COLO668 (cell line): ENCODE data around the gene CYP11A1.
"Not testable (repeated sequence)": the region's sequence is repeated elsewhere in the genome, so short reads cannot be mapped to it uniquely, and the experiment has no call there.

Experiments used
- DNase-seq: peaks from one replicate; lab custom pipeline; 2025; ENCODE audit not compliant: unreplicated experiment; lab: John Stamatoyannopoulos, UW

Gene CYP11A1

GRCh38 chr15:74400915-74401757, 33.7 kb upstream of the CYP11A1 start:
- no peak for DNase-seq

DNA sequence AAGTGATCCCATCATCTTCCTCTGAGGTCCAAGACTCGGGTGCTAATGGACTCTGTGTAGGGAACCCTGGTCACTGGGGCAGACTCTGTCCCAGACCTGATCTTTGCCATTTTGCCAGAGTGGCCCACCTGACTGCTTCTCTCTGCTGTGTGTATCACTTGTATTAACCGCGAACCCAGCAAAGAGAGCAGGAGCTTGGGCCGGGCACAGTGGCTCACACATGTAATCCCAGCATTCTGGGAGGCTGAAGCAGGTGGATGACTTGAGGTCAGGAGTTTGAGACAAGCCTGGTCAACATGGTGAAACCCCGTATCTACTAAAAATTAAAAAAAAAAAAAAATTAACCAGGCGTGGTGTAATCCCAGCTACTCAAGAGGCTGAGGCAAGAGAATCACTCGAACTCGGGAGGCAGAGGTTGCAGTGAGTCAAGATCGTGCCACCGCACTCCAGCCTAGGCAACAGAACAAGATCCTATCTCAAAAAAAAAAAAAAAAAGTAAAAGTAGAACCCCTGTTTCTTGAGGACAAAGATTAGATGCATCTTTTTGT, 32.9 kb upstream of the CYP11A1 start:
- DNase-seq = no peak

GRCh38 chr15:74399511-74400312, 32.3 kb upstream of the CYP11A1 start:
- DNase-seq = no peak

- no peak for DNase-seq
Observed at GRCh38 chr15:74399100-74399499, 31.7 kb upstream of the CYP11A1 start.

GRCh38 chr15:74398183-74398582, 30.7 kb upstream of the CYP11A1 start:
- DNase-seq = no peak

DNA sequence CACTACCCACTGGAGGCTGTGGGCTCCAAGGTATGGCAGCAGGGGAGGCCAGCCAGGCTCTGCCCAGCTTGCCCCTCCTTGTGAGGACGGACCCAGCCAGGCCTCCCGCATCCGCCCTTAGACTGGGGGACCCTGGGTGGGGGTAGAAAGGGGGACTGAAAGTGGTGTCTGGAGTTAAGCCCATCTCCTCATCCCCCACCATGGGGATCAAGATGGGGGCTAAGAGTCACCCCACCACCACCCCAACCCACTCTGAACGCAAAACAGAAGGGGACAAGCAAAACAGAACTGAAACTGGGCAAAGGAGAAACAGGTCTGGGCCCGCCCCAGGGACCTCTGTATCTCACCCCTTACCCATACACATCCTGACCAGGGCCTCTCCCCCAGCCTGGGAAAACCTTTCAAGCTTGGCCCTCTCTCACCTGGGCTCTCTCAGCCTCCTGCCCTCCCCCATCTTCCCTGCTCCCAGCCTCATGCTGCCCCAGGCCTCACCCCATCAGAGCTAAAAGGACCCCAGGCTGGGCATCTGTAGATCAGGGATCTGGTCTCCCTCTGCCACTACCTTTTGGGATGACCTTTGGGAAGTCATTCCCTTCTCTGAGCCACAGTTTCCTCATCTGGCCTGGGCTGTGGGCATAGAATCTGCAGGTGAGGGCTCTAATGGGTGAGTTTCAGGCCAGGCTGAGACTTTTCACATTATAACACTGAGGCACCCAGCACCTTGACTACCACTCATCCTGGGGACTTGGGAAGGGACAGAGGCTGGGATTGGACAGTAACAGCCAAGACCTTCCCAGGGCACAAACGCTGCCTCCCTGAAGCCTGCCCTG, 30.0 kb upstream of the CYP11A1 start:
- no peak for DNase-seq

DNA sequence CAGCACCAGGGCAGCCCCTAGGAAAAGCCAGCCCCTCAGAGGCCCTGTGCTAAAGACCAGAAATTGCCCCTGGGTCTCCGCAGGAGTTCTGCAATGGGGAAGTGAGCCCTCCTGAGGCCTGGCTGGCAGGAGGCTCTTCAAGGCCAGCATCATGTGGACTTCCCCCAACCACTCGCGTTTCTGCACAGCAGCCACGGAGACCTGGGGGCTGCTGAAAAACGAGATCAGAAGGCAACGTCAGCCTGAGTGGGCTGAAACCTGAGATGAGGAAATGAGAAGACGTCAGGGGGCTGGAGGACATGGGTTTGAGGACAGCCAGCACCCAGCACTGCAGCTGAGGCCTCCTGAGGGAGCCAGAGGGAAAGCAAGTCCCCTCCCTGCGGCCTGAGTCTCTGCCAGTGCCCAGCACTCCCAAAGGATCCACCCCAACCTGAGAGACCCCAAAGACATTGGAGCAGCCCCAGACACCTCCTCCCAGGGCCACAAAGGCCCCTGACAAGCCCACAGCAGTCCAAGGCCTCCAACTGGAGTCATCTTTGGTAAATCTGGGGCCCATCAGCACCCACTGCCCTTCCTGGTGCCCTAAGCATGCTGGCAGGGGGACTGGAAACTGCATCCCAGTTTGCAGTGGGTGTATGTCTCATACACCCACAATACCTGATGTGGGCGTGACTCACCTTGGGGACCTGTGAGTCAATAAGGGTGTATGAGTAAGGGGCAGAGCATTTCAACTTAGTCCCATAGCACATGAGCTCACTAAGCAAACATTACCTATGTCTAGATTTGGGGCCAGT, 29.2 kb upstream of the CYP11A1 start:
- no peak for DNase-seq

GRCh38 chr15:74396146-74396438, 28.6 kb upstream of the CYP11A1 start:
- DNase-seq = no peak

GRCh38 chr15:74395319-74396145, 28.1 kb upstream of the CYP11A1 start:
- DNase-seq = no peak

DNA sequence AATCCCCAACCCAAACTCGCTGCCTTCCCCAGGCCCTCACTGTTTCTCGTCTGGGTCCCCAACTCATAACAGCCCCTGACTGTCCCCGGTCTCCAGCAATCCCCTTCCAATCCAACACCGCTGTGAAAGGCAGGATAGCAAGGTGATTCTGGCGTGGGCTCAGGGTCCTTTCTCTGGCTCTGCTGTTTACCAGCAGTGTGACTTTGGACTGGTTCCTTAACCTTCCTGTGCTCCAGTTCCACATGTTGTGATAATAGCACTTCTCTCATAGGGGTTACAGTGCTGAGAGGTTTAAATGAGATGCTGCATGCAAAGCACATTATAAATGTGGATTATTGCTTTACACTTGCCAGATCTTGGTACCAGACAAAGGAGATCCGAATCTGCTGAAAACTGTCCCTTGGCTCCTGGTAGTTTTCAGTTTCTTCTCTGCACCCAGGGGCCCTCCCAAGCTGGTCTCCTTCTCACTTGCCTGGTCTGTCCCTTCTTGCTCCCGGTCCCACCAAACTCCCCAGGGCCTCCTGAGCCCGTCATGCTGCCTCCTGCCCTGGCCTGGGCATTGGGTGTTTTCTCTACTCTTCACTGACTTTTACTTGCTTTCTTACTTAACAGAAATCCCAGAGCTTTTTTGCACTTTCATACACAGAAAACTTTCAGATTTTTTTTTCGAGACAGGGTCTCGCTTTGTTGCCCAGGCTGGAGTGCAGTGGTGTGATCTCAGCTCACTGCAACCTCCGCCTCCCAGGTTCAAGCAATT, 26.8 kb upstream of the CYP11A1 start:
- DNase-seq = no peak

DNA sequence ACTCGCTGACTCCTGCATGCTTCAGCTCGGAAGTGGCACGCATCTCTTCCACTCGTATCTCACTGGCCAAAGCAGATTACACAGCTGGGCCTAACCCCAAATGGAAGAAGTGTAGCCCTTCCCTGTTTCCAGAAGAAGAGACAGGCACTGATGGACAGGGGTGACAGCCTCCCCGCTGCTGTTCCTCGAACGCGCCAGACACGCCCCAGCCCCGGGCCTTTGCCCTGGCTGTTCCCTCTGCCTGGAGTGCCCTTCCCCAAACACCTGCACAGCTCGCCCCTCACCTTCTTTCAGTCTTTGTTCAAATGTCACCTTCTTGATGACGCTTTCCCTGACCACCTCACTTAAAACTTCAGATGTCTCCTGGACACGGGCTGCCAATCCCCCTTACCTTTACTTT, 26.0 kb upstream of the CYP11A1 start:
- DNase-seq = no peak

GRCh38 chr15:74392902-74393301, 25.5 kb upstream of the CYP11A1 start:
- DNase-seq = no peak

DNA sequence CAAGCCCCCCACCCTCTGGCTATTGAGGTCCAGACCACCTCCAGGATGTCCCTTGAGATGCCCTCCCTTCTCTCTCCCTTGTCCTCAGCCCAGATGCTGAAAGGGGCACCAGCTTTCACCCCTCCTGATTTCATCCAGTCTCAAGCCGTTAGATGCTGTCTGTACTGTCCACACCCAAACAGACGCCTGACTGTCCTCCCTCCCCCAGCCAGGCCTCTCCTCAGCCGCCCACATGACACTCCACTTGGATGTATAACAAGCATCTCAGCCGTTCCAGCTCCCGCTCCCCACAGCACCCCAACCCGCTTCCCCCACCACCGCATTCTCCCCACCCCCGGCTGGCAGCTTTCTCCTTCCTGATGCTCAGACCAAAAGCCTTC, 25.0 kb upstream of the CYP11A1 start:
- DNase-seq = no peak

DNA sequence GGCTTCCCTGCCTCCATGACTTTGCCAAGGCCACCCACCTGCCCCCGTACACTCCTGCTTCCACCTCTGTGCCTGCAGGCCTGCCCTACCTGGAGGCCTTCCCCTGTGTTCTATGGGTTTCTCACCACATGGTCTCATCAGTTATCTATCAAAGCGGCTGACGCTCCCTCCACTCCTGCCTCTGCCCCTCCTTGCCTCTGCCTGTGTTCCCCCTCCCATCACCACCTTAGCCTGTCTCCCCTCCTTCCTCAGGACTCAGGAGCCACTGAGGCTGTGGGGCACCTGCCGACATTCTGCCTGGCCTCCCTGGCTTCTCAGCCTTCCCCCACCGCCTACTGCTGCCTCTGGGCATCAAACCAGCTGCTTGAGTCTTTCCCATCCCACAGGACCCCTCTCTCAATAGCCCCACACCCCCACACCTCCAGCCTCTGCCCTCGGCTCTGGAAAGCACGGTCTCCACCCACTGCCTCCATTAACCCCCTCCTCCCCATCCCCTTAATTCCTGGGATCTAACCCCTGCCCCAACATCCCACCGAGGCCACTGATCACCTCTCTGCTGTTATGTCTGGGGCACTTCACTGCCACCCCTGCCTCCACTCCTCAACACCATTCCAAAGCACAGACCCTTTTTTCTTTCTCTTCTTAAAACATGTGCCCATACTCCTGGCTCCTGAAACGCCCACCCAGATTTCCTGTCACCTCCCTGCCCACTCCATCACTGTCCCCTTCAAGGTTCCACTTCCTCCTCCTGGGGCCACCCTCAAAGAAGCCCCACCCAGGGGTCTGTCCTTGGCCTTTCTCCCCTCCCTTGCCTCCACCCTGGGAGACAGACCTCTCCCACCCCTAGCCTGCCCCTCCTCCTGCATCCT, 24.4 kb upstream of the CYP11A1 start:
- DNase-seq = no peak

DNA sequence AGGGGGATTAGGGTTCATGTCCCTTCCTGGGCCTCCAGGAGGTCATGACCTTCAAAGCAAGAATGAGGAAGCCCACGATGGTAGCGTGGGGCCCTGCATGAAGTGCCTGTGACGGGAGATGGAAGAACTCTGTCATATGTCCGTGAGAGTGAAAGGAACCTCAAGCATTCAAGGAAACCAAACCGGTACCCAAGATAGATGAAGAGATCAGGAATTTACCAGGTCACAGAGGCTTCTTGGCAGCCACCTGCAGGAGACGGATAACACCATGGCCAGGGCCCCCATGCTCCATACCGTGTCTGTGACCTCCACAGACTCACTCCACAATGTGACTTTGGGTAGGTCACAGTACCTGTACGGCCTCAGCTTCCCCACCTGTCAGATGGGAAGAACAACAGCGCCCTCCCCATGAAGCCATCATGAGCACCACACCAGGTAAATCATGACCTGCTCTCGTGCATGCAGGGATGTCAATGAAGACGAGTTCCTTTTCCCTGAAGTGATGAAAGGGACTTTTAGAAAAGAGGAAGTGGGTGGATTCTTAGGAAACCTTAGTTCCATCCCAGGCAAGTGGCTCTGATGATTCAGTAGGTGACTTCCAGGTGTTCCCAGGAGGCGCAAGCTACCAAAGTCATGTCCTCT, 23.3 kb upstream of the CYP11A1 start:
- DNase-seq = no peak

- not testable (repeated sequence) for DNase-seq
Observed at GRCh38 chr15:74390049-74390646, 22.7 kb upstream of the CYP11A1 start.
